HAP-1 (cell line): ENCODE results near the gene NGB.

ENCODE experiments used
- DNase-seq, 2 experiments: peaks; one replicate each; pipeline ENCODE4 v3.0.0-alpha.2; 2016 to 2020; ENCODE audit warnings: low spot score in 2 of 2
- H3K27me3 ChIP-seq: fragments of 250-450 bp; sonication (Bioruptor Pico); 2 replicates; pipeline ENCODE4 v1.5.1; 2020; ENCODE audit warnings: low read depth, mild to moderate bottlenecking, moderate library complexity
- H3K36me3 ChIP-seq: fragments of 250-450 bp; sonication (Bioruptor Pico); replicated peaks from 2 replicates; pipeline ENCODE4 v1.5.1; 2020; ENCODE audit warnings: mild to moderate bottlenecking
- H3K4me1 ChIP-seq: fragments of 250-450 bp; sonication (Bioruptor Pico); 2 replicates; pipeline ENCODE4 v1.5.1; 2020; ENCODE audit warnings: mild to moderate bottlenecking
- H3K4me3 ChIP-seq: fragments of 250-450 bp; sonication (Bioruptor Pico); 2 replicates; pipeline ENCODE4 v1.5.1; 2020; ENCODE audit warnings: mild to moderate bottlenecking, moderate library complexity
- H3K9me3 ChIP-seq: fragments of 250-450 bp; sonication (Bioruptor Pico); 2 replicates; pipeline ENCODE4 v1.5.1; 2020; ENCODE audit warnings: mild to moderate bottlenecking, moderate library complexity
- in situ Hi-C: fragments of 300-500 bp; cut with MboI; formaldehyde crosslinking; loops from 3 replicates; pipeline ENCODE4 v1.14.3; 2020; ENCODE audit warnings: low sequenced_read_pairs, inconsistent platforms, mixed read lengths

Gene NGB

DNA sequence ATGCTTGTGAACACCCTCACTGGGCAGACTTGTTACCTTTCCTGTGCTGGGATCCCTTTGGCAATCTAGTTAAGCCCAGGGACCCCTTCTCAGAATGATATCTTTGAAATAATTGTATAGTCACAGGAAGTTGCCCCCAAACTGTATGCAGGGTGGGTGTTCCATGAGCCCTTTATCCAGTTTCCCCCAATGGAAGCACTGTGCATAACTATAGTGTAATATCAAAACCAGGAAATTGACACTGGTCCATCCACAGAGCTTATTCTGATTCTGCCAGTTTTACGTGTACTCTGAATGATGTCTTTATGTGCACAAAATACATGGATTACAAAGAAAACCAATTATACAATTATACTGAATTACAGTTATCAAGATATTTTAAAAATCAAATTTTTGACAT, 24.2 kb downstream of the NGB start:
- H3K36me3 ChIP-seq: no peaks in the 10 kb centered on the region
- DNase-seq: no peak
- no peaks in the 10 kb centered on the region for H3K4me1 ChIP-seq
- in situ Hi-C loops: no loop called here
- no peak overlapping the region for H3K4me3 ChIP-seq
- no peaks in the 10 kb centered on the region for H3K9me3 ChIP-seq
- H3K27me3 ChIP-seq: no peaks in the 10 kb centered on the region

DNA sequence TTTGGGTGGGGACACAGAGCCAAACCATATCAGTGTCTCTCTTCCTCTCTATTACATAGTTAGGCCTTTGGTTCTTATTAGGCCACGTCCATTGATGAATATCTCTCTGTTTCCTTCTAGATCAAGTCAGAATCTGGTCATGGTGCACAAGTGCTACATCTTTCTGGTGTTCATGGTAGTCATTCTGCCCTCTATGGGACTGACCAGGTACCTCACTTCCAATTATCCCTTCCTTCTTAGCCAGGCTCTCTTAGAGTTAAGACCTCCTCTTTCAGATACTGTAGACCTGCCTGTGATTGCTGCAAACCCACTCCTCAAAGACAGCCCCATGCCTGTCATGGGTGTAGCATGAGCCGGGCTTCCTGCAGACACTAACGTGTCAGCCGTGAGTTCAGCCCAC, 25.2 kb downstream of the NGB start:
- H3K4me1 ChIP-seq: no peaks in the 10 kb centered on the region

DNA sequence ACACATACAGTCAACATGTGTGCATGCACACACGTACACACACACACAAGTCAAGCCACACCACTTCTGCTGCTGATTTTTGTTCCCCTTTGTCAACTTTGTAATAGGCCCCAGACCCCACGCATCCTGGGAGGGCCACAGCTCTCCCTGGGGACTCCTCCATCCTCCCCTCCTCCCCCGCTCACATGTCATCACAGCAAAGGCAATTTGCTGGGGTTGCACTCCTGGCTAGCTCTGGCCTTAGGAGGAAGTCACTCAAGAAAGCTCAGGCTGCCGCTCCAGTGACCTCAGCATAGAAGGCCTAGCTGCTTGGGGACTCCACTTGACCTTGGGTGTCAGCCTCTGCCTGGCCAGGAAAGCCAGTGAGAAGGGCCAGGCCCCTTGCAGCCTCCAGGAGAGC, 27.2 kb downstream of the NGB start:
- H3K9me3 ChIP-seq: no peaks in the 10 kb centered on the region
- H3K4me1 ChIP-seq: no peaks in the 10 kb centered on the region
- H3K36me3 ChIP-seq: no peaks in the 10 kb centered on the region
- no peaks in the 10 kb centered on the region for H3K27me3 ChIP-seq
- DNase-seq: no peak
- in situ Hi-C loops: no loop called here
- no peak overlapping the region for H3K4me3 ChIP-seq

More for the DNA sequence above, 25.2 kb downstream of the NGB start:
- DNase-seq: no peak
- Histone ChIP-seq H3K9me3 (no peaks in the 10 kb centered on the region), H3K36me3 (no peaks in the 10 kb centered on the region), H3K4me3 (no peak overlapping the region), H3K27me3 (no peaks in the 10 kb centered on the region)
- in situ Hi-C loops: no loop called here

DNA sequence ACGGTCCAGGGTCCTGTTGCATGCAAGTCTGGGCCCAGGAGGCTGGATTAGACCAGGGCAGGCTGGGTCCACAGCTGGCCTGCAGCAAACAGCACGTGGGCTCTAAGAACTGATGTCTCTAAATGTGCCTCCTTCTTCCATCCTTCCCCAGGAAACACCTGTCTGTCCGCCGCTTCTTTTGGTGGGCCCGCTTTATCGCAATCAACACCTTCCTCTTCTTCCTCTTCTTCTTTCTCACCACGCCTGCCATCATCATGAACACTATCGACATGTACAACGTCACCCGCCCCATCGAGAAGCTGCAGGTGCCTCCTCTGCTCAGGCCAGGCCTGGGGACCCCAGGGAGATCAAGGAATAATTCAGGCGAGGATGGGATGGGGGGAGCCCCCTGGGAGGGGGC, 28.3 kb downstream of the NGB start:
- Histone ChIP-seq H3K4me1 (no peaks in the 10 kb centered on the region), H3K4me3 (no peak overlapping the region), H3K36me3 (no peaks in the 10 kb centered on the region), H3K27me3 (no peaks in the 10 kb centered on the region), H3K9me3 (no peaks in the 10 kb centered on the region)
- in situ Hi-C loops: no loop called here
- DNase-seq: no peak

DNA sequence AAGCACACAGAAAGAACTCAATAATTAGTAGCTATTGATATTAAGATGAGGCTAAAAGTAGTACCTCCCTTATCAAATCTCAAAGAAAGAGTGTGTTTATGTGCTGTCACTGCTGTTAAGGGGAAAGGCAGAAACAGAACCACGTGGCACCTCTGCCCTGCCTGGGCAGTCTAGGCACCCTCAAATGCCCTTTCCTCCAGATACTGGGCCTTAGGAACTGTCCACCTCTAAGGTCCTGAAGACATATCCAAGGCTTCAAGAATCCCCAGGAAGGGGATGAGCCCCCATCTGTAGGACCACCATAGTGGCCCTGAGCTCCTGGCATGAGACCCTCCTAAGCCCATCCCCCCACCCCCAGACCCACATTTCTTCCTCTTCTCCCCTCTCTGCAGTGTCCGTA, 29.1 kb downstream of the NGB start:
- in situ Hi-C loops: no loop called here
- Histone ChIP-seq H3K4me1 (no peaks in the 10 kb centered on the region), H3K9me3 (no peaks in the 10 kb centered on the region), H3K27me3 (no peaks in the 10 kb centered on the region), H3K36me3 (no peaks in the 10 kb centered on the region), H3K4me3 (no peak overlapping the region)
- no peak for DNase-seq

DNA sequence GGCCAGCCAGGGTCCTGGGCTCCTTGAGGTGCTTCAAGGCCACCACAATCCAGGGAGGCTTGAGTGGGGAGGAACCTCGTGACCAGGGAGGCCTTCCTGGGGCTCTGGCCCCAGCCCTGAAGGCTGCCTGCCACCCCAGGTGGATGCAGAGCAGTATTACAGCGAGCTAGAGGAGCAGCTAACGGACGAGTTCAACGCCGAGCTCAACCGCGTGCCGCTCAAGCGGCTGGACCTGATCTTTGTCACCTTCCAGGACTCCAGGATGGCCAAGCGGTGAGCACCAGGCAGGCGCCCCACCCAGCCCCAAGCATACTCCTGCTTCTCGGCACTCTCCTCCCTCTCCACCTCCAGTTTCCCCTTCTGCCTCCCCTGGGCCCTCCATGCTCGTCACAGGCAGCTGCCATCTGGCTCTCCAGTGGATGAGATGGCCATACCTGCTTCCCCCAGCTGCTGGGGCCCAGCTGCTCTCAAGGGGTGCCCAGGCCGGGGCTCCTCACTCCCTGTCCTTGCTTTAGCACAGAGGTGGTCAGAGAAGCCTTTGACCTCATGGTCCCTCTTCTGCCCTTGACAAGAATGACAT, 30.6 kb downstream of the NGB start:
- Histone ChIP-seq H3K4me1 (no peaks in the 10 kb centered on the region), H3K9me3 (no peaks in the 10 kb centered on the region), H3K36me3 (no peaks in the 10 kb centered on the region), H3K27me3 (no peaks in the 10 kb centered on the region), H3K4me3 (no peak overlapping the region)
- no peak for DNase-seq
- in situ Hi-C loops: no loop called here

DNA sequence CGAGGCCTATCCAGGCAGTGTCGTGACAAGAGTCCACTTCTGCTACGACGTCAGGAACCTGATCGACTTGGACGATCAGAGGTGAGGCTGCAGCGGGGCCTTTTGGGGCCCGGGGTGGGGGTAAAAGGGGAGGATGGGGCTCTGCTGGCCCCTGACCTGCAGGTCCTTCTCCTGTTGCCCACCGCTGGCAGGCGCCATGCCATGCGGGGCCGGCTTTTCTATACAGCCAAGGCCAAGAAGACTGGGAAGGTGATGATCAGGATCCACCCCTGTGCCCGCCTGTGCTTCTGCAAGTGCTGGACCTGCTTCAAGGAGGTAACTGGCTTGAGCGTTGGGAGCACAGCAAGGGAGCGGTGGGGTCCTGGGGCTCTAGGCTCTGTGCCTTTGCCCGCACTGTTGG, 31.6 kb downstream of the NGB start:
- Histone ChIP-seq H3K36me3 (no peaks in the 10 kb centered on the region), H3K4me1 (no peaks in the 10 kb centered on the region), H3K27me3 (no peaks in the 10 kb centered on the region), H3K9me3 (no peaks in the 10 kb centered on the region), H3K4me3 (no peak overlapping the region)
- no peak for DNase-seq
- in situ Hi-C loops: no loop called here

DNA sequence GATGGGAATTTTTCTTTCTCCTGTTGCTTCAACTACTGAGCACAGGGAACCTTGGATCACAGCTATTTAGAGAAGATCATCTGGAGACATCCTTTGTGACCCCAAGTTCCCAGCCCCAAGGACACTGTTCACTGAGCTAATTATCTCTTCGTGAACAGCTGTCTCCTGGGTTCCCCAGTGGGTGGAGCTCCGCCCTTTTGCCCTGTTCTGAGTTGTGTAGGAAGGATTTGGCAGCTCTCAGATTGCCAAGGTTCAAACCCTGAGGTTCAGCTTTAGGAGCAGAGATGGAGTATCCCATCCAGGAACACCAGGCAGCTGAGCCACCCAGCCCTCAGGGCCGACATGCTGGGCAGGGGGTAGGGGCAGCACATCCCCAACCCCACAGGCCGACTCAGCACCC, 32.0 kb downstream of the NGB start:
- in situ Hi-C loops: no loop called here
- H3K27me3 ChIP-seq: no peaks in the 10 kb centered on the region
- H3K4me1 ChIP-seq: no peaks in the 10 kb centered on the region
- no peaks in the 10 kb centered on the region for H3K36me3 ChIP-seq
- H3K9me3 ChIP-seq: no peaks in the 10 kb centered on the region
- no peak for DNase-seq
- no peak overlapping the region for H3K4me3 ChIP-seq

DNA sequence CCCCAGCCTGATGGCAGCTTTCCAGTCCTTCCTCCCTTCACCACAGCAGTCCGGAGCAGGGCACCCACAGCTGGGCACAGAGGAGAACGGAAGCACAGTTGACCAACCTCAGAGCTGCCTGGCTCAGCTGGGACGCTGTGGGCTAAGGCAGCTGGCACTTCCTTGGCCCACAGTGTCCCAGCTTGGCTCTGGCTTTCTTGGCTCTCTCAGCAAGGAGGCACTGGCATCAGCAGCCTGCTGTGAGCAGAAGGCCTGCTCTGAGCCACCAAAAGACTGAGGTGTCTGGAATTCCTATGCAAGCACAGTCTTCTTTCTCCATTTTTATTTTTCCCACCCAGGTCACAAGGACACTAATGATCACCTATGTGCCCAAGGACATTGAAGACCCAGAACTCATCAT, 32.6 kb downstream of the NGB start:
- in situ Hi-C loops: no loop called here
- Histone ChIP-seq H3K27me3 (no peaks in the 10 kb centered on the region), H3K4me1 (no peaks in the 10 kb centered on the region), H3K36me3 (no peaks in the 10 kb centered on the region), H3K4me3 (no peak overlapping the region), H3K9me3 (no peaks in the 10 kb centered on the region)
- no peak for DNase-seq

DNA sequence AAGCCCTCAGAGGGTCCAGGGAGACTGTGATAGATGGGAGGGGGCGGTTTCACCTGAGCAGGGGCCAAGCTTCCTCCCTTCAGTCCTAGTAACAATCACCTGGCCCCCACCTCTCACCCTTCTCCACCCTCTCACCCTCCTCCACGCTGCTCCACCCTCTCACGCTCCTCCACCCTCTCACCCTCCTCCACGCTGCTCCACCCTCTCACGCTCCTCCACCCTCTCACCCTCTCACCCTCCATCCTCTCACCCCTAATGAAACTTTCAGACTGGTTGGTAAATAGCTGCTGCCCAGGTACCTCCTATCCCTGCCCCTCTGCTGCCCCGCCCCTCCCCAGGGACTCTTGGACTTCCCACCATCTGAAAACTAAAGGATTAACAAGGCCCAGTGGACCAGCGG, 34.2 kb downstream of the NGB start:
- no peaks in the 10 kb centered on the region for H3K36me3 ChIP-seq
- H3K4me3 ChIP-seq: no peak overlapping the region
- H3K9me3 ChIP-seq: no peaks in the 10 kb centered on the region
- H3K27me3 ChIP-seq: no peaks in the 10 kb centered on the region
- DNase-seq: no peak
- no peaks in the 10 kb centered on the region for H3K4me1 ChIP-seq
- in situ Hi-C loops: no loop called here

DNA sequence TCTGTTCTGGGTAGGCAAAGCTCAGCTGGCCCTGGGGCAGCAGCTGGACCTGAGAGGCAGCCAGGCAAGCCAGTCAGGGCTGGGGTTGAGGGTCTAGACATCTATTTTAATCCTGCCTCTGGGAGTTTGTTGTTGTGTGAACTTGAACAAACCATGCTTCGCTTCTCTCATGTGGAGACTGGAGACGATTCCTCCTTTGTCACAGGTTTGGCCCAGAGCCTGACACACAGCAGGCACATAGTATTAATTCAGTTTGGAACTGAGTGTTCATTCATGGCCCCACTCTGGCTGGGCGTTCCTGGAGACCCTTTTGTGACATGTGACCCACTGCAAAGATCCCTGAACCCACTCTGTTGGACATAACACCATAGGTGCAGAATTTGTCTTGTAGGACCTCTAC, 39.3 kb downstream of the NGB start:
- H3K27me3 ChIP-seq: no peaks in the 10 kb centered on the region
- in situ Hi-C loops: no loop called here
- no peaks in the 10 kb centered on the region for H3K9me3 ChIP-seq
- no peaks in the 10 kb centered on the region for H3K36me3 ChIP-seq
- H3K4me3 ChIP-seq: no peak overlapping the region
- no peaks in the 10 kb centered on the region for H3K4me1 ChIP-seq
- no peak for DNase-seq

DNA sequence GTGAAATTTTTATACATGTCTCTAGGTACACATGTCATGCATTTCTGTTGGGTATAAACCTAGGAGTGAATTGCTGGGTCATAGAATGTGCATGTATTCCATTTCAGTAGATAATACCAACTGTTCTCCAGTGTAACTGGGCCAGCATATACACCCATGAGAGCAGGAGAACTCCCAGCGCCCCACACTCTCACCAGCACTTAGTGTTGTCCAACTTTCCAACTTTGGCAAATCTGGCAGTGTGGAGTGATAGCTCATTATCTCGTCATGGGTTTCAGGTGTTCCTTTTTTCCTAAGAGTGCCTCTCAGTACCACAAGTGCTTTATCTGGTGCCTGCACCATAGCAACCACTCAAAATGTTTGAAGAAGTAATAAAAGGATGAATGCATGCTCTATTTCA, 40.1 kb downstream of the NGB start:
- in situ Hi-C loops: no loop called here
- Histone ChIP-seq H3K4me3 (no peak overlapping the region), H3K4me1 (no peaks in the 10 kb centered on the region), H3K36me3 (no peaks in the 10 kb centered on the region), H3K9me3 (no peaks in the 10 kb centered on the region), H3K27me3 (no peaks in the 10 kb centered on the region)
- DNase-seq: no peak

DNA sequence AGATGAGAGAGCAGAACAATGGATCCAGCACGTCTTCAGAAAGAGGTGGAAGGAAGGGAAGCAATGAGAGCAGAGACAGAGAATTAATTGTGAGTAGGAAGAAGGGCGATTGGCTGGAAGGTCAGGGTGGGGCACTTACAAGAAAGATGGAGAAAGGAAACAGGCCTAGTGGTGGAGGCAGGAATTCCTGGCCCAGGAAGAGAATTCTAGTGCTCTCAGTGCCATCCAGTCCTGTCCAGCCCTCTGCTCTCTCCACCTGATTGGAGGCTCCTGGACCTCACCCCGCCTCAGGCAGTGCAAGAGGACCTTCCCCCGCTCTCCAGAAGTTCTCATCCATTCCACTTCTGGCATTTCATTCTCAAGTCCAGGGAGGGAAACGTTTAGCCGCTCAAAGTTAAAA, 43.0 kb downstream of the NGB start:
- Histone ChIP-seq H3K4me1 (no peaks in the 10 kb centered on the region), H3K9me3 (no peaks in the 10 kb centered on the region), H3K27me3 (no peaks in the 10 kb centered on the region), H3K4me3 (no peak overlapping the region), H3K36me3 (no peaks in the 10 kb centered on the region)
- DNase-seq: no peak
- in situ Hi-C loops: no loop called here

DNA sequence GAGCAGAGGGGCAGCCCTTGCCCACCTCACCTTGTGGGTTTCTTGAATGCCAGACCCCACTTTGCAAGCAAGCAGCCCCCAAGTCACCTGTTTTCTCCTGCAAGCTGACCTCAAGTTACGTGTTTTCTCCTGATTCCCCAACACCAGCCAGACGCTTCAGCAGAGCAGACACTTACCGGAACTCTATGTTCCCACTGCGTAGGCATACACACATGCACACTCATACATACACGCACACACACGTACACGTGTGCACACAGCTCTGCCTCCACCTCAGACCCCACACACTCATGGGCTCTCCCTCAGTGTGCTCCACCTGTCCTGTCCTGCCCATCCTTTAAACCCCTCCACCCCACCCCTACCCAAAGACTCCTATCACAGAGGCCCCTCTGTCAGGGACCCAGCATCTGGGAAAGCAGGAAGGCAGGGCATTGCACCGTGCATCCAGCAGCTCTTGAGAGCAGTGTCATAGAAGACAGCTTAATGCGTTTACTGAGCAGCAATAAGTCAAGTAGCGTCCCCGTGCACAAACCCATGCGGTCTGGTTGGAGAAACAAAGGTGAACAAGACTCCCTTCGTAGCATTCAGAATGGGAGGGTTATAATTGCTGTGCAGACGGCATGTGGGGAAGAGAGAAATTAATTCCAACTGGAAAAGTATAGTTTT, 45.0 kb downstream of the NGB start:
- Histone ChIP-seq H3K36me3 (no peaks in the 10 kb centered on the region), H3K27me3 (no peaks in the 10 kb centered on the region), H3K4me1 (no peaks in the 10 kb centered on the region), H3K9me3 (no peaks in the 10 kb centered on the region), H3K4me3 (no peak overlapping the region)
- in situ Hi-C loops: no loop called here
- no peak for DNase-seq

DNA sequence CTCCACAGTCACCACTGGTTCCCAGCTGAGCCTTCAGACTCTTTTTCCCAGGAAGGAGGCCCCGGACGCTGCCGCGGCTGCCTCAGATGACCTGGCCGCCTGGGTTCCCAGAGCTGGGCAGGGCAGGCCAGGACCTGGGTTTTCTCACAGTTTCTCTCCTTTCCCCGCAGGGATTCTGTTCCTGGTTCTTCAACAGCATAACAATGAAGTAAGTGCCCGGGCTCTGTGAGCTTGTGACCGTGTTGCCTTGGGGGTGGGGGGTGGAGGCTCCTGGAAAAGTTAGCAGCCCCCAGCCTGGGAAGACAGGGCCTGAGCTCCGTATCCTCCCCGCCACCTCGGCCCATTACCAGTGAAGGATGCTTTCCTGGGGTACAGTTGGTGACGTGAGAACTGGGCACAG, 45.8 kb downstream of the NGB start:
- Histone ChIP-seq H3K4me3 (no peak overlapping the region), H3K27me3 (no peaks in the 10 kb centered on the region), H3K36me3 (no peaks in the 10 kb centered on the region), H3K4me1 (no peaks in the 10 kb centered on the region), H3K9me3 (no peaks in the 10 kb centered on the region)
- no peak for DNase-seq
- in situ Hi-C loops: no loop called here
